Gastroesophageal sphincter (tissue), 4 donors: ENCODE results near the gene ANAPC5. TPM values are rescaled to one million over a fixed set of nuclear protein-coding genes. Genes with fewer than 3 reads are reported as not detected.

Experiments
- ATAC-seq: fragments of 150-250 bp; one replicate; pipeline ENCODE4 v1.9.1; 2016; ENCODE audit warnings: mild to moderate bottlenecking, moderate library complexity
- H3K27ac ChIP-seq, 4 donors: fragments of 200-600 bp; sonication (generic) in 3 of 4; 1 replicate in 3 of 4; 2 replicates in 1 of 4; pipeline ENCODE4 v1.5.1; 2016 to 2019
- H3K27me3 ChIP-seq: fragments of 200-600 bp; sonication (generic); one replicate; pipeline ENCODE4 v1.5.1; 2019
- H3K36me3 ChIP-seq, 2 donors: fragments of 200-600 bp; sonication (generic); one replicate each; pipeline ENCODE4 v1.5.1; 2019; ENCODE audit warnings: control low read depth in 1 of 2
- H3K4me1 ChIP-seq, 3 donors: fragments of 200-600 bp; sonication (generic); 1 replicate in 2 of 3; 2 replicates in 1 of 3; pipeline ENCODE4 v1.5.1; 2016 to 2019; ENCODE audit warnings: control low read depth in 2 of 3
- H3K4me3 ChIP-seq, 2 donors: fragments of 200-600 bp; sonication (generic); one replicate each; pipeline ENCODE4 v1.5.1; 2019; ENCODE audit warnings: mild to moderate bottlenecking in 1 of 2, moderate library complexity in 1 of 2
- H3K9me3 ChIP-seq, 3 donors: fragments of 200-600 bp; sonication (generic); one replicate each; pipeline ENCODE4 v1.5.1; 2017 to 2019; ENCODE audit warnings: control low read depth in 2 of 3
- CTCF ChIP-seq, 4 experiments: fragments of 200-600 bp in 2 of 4; fragments of 450-650 bp in 2 of 4; sonication (generic) in 1 of 4; IDR thresholded peaks; one replicate each; pipeline ENCODE4 v1.5.1; 2017 to 2019; ENCODE audit warnings: antibody characterized with exemption in 4 of 4, mild to moderate bottlenecking in 2 of 4, moderate library complexity in 2 of 4
- EP300 ChIP-seq: sonication (generic); formaldehyde crosslinking; IDR thresholded peaks from one replicate; pipeline ENCODE4 v1.6.1; 2017; ENCODE audit warnings: antibody characterized with exemption, mild to moderate bottlenecking
- POLR2A ChIP-seq, 2 donors: fragments of 450-650 bp; IDR thresholded peaks; one replicate each; pipeline ENCODE4 v1.6.1; 2017; ENCODE audit warnings: antibody characterized with exemption in 2 of 2, mild to moderate bottlenecking in 2 of 2, moderate library complexity in 1 of 2
- POLR2AphosphoS5 ChIP-seq: sonication (generic); formaldehyde crosslinking; IDR thresholded peaks from one replicate; pipeline ENCODE4 v1.6.1; 2017; ENCODE audit warnings: antibody characterized with exemption
- WGBS, 2 donors: methylation state at CpG; one replicate each; pipeline ENCODE4 v1.1.5; 2018; ENCODE audit warnings: low coverage in 1 of 2; 5-methylcytosine and 5-hydroxymethylcytosine counted together
- total RNA-seq, 4 donors: library from RNA; depleted of rRNA; stranded (reverse); fragments of >200 nt; gene quantifications; one replicate each; pipeline ENCODE4 v1.1.0, GENCODE V29; 2016

Gene ANAPC5
- total RNA-seq, 4 donors from 2014 or later, result 69.2 to 93.5 (median 75.7) TPM

DNA sequence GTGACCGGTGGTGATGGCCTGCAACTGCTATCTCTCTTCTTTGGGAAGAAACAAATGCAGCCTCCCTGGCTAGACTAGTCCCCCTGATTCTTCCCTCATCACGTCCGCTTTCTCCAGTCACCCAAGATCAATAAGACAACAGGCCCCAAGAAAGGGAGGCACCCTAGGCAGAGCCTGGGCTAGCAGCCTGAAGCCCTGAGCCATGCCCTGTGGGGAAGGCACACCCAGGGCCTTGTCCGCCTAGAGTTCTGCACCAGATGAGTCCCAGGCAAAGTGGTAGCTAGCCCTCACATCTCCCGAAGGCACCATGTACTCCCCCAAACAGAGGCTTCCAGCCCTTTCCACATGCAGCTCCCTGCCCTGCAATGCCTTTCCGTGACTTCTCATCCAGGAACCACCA, 90.8 kb downstream of the ANAPC5 start:
- WGBS, 2 donors, result 90 to 100% methylated on average over 2 of the region's 6 CpGs
- ATAC-seq, result no peak
- TF ChIP-seq CTCF (IDR thresholded peaks at IDR 0.05), result no peak
- no peak for TF ChIP-seq POLR2A (IDR thresholded peaks at IDR 0.05)
- no peak for TF ChIP-seq POLR2AphosphoS5
- TF ChIP-seq EP300, result no peak

DNA sequence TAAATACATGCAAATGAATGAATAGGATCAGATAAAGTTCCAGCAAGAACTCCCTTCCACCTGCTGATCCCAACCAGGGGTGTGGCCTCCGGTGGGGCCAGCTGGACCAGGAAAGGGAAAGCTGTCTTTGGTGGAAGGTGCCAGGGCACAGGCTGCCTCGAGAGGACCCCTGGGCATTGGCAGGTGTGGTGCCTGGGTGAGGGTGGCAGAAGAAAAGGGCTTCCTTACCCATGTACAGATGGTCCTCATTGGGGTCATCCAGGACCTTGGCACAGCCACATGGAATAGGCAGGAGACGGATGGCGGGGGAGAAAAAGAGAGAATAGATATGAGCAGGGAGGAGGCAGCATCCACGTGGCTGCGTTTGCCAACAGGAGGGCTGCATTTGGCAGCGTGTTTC, 92.1 kb downstream of the ANAPC5 start:
- TF ChIP-seq CTCF (IDR thresholded peaks at IDR 0.05) (no peak), POLR2AphosphoS5 (no peak), POLR2A (IDR thresholded peaks at IDR 0.05) (no peak)
- H3K27ac ChIP-seq, result no peak overlapping the region

More for the DNA sequence above, 90.8 kb downstream of the ANAPC5 start:
- Histone ChIP-seq H3K36me3 (peaks cover 0 to 97% of the 10 kb centered on the region in 2 donors), H3K4me3 (no peak overlapping the region), H3K27me3 (no peaks in the 10 kb centered on the region), H3K27ac (no peak overlapping the region), H3K9me3 (no peaks in the 10 kb centered on the region), H3K4me1 (no peaks in the 10 kb centered on the region)

DNA sequence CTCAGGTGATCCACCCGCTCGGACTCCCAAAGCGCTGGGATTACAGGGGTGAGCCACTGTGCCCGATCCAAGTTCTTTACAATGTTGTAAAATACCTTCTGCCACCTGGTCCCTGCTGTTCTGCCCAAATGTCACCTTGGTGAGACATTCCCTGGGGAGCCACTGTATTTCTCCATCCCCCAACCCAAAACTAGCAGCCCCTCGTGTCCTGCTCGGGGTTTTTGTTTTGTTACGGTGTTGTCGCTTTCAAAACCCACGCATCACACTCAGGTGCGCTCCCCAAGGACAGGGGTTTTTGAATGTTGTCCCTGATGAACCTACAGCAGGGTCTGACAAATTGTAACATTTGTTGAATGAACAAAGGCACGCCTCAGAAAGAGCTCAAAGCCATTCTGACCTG, 93.1 kb downstream of the ANAPC5 start:
- no peaks in the 10 kb centered on the region for H3K4me1 ChIP-seq
- TF ChIP-seq POLR2A (IDR thresholded peaks at IDR 0.05) (no peak), POLR2AphosphoS5 (no peak), EP300 (no peak), CTCF (IDR thresholded peaks at IDR 0.05) (no peak)
- H3K27me3 ChIP-seq, result no peaks in the 10 kb centered on the region
- H3K36me3 ChIP-seq, result peaks cover 0 to 97% of the 10 kb centered on the region in 2 donors
- no peak overlapping the region for H3K27ac ChIP-seq
- 95 to 100% methylated on average over 2 to 10 of the region's 11 CpGs for WGBS, 2 donors
- no peak for ATAC-seq
- H3K4me3 ChIP-seq, result no peak overlapping the region
- no peaks in the 10 kb centered on the region for H3K9me3 ChIP-seq

More for the DNA sequence above, 92.1 kb downstream of the ANAPC5 start:
- H3K9me3 ChIP-seq, result no peaks in the 10 kb centered on the region
- no peaks in the 10 kb centered on the region for H3K27me3 ChIP-seq
- no peak overlapping the region for H3K4me3 ChIP-seq
- H3K4me1 ChIP-seq, result no peaks in the 10 kb centered on the region
- peaks cover 0 to 95% of the 10 kb centered on the region in 2 donors for H3K36me3 ChIP-seq
- 87 to 100% methylated on average over 1 to 3 of the region's 7 CpGs for WGBS, 2 donors
- no peak for ATAC-seq

Other genes with a start within 250 kb of the ANAPC5 start
- gene P2RX7, start 219.5 kb downstream of the ANAPC5 start, total RNA-seq, result 1 to 10 TPM; 2.0 to 3.3 (median 3.0) TPM
- gene P2RX4, start 142.3 kb downstream of the ANAPC5 start, total RNA-seq, result 10 to 100 TPM; 15.1 to 32.8 (median 31.0) TPM
- 10 to 100 TPM; 26.0 to 40.3 (median 30.3) TPM for gene CAMKK2, start 55.7 kb downstream of the ANAPC5 start, total RNA-seq
- gene RNF34, start 47.7 kb upstream of the ANAPC5 start, total RNA-seq, result 10 to 100 TPM; 42.5 to 76.0 (median 56.3) TPM
- 10 to 100 TPM in 3 of 4 donors, 1 to 10 TPM in 1; 10.0 to 26.5 (median 15.0) TPM for gene KDM2B, start 228.6 kb upstream of the ANAPC5 start, total RNA-seq